HFF-Myc (cell line): ENCODE measurements around the gene GCC1.
A peak's percentile ranks its signal among the peaks of the same experiment; 100 is the strongest.

Experiments used
- DNase-seq: peaks from one replicate; pipeline ENCODE4 v3.0.0-alpha.2; 2011; ENCODE audit warnings: low read depth; ENCODE audit errors: extremely low read depth
- H3K4me3 ChIP-seq: replicated peaks from 2 replicates; pipeline ENCODE4 v1.5.1; 2011; ENCODE audit warnings: low read depth, mild to moderate bottlenecking, control low read depth, low read length
- TF ChIP-seq, protein P1 (sequence below): IDR thresholded peaks from 2 replicates; pipeline ENCODE4 v1.5.1; 2012; ENCODE audit warnings: mild to moderate bottlenecking, low read depth, low read length, control low read depth; ENCODE audit errors: missing control alignments

GCC1 gene

DNA sequence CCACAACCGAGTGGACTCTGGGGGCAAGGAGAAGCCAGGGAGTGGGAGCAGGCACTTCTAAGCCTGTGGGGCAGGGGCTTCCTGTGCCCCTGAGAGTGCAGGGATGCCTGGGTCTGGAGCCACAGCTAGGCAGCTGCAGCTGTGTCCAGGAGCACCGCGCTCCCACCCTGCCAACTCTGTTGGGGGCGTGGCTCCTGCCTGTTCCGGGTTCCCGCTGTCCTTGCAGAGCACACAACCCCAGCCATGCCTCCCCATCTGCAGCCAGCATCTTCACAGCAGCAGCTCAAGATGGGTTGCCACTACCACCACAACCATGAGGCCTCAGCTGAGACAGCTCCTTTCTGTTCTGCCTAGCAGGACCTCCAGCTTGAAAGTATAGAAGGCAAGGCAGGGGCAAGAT lies 23.9 kb upstream of the GCC1 start:
- TF ChIP-seq, protein P1, sequence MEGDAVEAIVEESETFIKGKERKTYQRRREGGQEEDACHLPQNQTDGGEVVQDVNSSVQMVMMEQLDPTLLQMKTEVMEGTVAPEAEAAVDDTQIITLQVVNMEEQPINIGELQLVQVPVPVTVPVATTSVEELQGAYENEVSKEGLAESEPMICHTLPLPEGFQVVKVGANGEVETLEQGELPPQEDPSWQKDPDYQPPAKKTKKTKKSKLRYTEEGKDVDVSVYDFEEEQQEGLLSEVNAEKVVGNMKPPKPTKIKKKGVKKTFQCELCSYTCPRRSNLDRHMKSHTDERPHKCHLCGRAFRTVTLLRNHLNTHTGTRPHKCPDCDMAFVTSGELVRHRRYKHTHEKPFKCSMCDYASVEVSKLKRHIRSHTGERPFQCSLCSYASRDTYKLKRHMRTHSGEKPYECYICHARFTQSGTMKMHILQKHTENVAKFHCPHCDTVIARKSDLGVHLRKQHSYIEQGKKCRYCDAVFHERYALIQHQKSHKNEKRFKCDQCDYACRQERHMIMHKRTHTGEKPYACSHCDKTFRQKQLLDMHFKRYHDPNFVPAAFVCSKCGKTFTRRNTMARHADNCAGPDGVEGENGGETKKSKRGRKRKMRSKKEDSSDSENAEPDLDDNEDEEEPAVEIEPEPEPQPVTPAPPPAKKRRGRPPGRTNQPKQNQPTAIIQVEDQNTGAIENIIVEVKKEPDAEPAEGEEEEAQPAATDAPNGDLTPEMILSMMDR, result no peak
- no peak for DNase-seq
- no peak overlapping the region for H3K4me3 ChIP-seq

DNA sequence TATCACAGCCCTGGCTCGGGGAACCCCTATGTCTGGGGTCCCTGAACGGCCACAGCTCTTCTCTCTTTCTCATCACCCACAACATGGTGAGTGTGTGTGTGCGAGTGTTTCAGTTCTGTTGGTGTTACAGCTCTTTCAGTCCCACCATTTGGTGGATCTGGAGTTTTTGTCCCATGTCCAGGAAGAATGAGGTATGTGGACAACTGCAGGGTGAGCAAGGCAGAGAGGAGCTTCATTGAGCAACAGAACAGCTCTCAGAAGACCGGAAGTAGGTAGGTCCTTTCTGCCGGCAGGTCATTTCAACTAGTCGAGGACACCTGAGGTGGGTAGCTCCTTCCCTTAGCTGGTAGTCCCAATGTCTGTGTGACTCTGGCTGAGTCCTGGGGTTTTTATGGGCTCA lies 23.1 kb upstream of the GCC1 start:
- DNase-seq, result no peak
- TF ChIP-seq, protein P1, result no peak
- H3K4me3 ChIP-seq, result no peak overlapping the region

DNA sequence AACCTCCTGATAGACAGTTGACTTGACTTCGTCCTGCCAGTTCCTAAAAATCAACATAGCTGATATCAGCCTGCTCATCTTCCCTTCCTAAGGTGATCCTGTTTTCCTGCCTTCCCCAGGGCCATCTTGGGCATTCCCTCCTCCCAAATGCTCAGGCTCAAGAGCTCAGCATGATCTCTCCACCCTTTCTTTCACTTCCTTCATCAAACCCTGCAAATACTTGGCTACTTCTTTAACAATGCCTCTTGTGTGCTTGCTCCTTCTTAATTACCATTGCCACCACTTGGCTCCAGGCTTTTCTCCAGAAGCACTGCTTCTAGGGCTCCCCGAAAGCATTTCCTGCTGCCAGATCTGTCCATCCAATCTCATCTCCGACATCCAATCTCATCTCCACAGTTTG lies 15.5 kb upstream of the GCC1 start:
- no peak for DNase-seq

DNA sequence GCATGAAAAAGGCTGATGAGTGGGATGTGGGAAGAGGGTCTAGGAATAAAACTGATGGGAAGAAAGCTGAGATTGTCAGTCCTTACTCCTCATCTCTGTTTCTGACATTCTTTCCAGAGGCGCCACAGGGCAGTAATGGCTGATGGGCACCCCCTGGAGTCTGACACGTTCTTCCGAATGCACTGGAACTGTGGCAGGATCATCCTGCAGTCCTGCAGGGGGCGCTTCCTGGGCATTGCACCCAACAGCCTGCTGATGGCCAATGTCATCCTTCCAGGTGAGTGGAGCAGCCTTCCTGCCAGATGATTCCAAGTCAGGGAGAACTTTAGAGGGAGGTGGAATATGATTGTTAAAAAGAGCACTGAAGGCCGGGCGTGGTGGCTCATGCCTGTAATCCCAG lies 12.9 kb upstream of the GCC1 start:
- H3K4me3 ChIP-seq, result no peak overlapping the region
- no peak for DNase-seq
- TF ChIP-seq, protein P1, result peak; percentile 59

More for the DNA sequence above, 15.5 kb upstream of the GCC1 start:
- TF ChIP-seq, protein P1, result no peak
- H3K4me3 ChIP-seq, result no peak overlapping the region

DNA sequence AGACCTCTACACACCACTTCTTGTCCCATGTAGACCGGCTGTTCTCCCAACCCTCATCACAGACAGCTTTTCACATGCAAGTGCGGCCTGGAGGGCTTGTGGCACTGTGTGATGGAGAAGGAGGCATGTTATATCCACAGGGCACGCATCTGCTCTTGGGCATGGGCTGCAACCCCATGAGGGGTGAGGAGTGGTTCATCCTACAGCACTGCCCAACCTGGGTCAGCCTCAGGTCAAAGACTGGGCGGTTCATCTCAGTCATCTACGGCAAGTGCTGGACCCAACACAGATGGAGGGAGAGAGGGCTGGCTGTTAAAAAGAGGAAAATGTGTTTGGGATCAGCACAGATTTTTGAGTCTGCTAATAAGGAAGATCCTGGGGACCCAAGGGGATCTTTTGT lies 10.3 kb upstream of the GCC1 start:
- TF ChIP-seq, protein P1, result no peak
- no peak for DNase-seq
- no peak overlapping the region for H3K4me3 ChIP-seq

DNA sequence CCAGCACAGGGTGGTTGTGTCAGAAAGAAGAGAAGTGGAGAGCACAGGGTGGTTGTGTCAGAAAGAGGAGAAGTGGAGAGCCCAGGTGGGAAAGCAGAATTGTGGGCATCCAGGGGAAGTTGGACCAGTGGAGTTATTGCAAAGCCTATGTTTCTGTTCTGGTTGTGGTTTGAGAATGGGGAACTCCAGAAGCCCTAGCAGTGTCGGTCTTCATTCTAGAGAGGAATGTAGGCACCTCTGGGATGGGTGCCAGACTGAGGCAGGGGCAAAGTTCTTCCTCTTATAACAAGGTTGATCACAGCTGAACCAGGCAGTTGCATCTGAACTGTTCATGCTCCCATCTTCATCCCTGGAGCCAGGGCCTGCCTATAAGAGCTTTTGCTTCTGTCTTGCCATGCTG lies 9.1 kb upstream of the GCC1 start:
- DNase-seq, result no peak
- H3K4me3 ChIP-seq, result no peak overlapping the region

DNA sequence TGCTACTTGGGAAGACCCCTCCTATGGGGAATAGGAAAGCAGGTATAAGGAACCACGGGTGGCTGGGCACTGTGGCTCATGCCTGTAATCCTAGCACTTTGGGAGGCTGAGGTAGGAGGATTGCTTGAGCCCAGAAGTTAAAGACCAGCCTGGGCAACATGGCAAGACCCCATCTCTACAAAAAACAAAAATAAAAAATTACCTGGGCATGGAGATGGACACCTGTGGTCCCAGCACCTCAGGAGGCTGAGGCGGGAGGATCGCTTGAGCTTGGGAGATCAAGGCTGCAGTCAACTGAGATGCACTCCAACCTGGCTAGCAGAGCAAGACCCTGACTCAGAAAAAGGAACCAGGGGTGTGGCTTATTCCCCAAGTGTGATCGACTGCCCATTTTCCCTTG lies 7.2 kb upstream of the GCC1 start:
- TF ChIP-seq, protein P1, result no peak

More for the DNA sequence above, 9.1 kb upstream of the GCC1 start:
- TF ChIP-seq, protein P1, result no peak

More for the DNA sequence above, 7.2 kb upstream of the GCC1 start:
- no peak for DNase-seq
- no peak overlapping the region for H3K4me3 ChIP-seq
